HCT116 (cell line): ENCODE measurements around the gene CELF2.

Experiments used
- EZH2 ChIP-seq: fragments of 200-600 bp; sonication (generic); IDR thresholded peaks from 2 replicates; pipeline ENCODE4 v1.6.1; 2017; ENCODE audit warnings: antibody characterized with exemption, mixed run types
- POLR2A ChIP-seq: IDR thresholded peaks from 2 replicates; pipeline ENCODE4 v1.7.0; 2011; ENCODE audit warnings: borderline replicate concordance; ENCODE audit not compliant: insufficient read depth, insufficient read length; ENCODE audit errors: extremely low read depth
- POLR2AphosphoS5 ChIP-seq: IDR thresholded peaks from 2 replicates; pipeline ENCODE4 v1.6.1; 2011; ENCODE audit warnings: mild to moderate bottlenecking, low read depth, low read length, moderate library complexity
- RAD21 ChIP-seq: IDR thresholded peaks from 2 replicates; pipeline ENCODE4 v1.6.1; 2012; ENCODE audit warnings: low read depth, mild to moderate bottlenecking
- SP1 ChIP-seq: IDR thresholded peaks from 2 replicates; pipeline ENCODE4 v1.6.1; 2012; ENCODE audit warnings: low read depth
- ZNF274 ChIP-seq: fragments of 200-500 bp; sonication (Bioruptor generic); IDR thresholded peaks from 2 replicates; pipeline ENCODE4 v1.6.1; 2014; ENCODE audit warnings: mild to moderate bottlenecking, low read depth, low read length, inconsistent platforms
- TF ChIP-seq, protein P1 (sequence below), 3 experiments: fragments of 200-600 bp in 1 of 3; sonication (generic) in 1 of 3; IDR thresholded peaks in 2 of 3; conservative IDR thresholded peaks in 1 of 3; 2 replicates each; pipeline ENCODE4 v1.5.1; 2012 to 2017; ENCODE audit warnings: low read depth in 2 of 3, low read length in 2 of 3, antibody characterized with exemption in 1 of 3, borderline replicate concordance in 1 of 3, control low read depth in 1 of 3, mild to moderate bottlenecking in 1 of 3, mixed read lengths in 1 of 3, mixed run types in 1 of 3, moderate library complexity in 1 of 3; ENCODE audit not compliant: insufficient read depth in 1 of 3
- TF ChIP-seq, protein P2 (sequence below): IDR thresholded peaks from 2 replicates; pipeline ENCODE4 v1.6.1; 2011; ENCODE audit warnings: mild to moderate bottlenecking, low read length, moderate library complexity; ENCODE audit not compliant: insufficient replicate concordance; ENCODE audit errors: extremely low read depth
- TF ChIP-seq, protein P3 (sequence below): IDR thresholded peaks from 2 replicates; pipeline ENCODE4 v1.6.1; 2012

DNA sequence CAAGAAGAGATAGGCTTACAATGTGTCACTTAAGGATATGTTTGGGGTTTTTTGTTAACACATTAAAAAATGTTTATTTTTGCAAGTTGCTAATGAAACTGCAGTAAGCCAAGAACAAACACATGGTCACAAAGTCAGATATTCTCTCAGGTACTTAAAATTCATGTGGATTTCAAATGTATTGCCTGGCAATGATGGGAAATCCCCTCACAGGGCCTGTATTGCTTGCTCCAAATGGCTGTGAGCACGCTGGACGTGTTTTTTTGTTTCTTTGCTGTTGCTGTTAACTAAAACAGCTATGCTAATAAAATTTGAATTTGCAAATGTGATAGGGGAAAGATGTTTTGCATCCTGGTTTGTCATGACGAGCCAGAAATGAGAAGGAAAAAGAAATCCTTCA, 3.8 kb upstream of the CELF2 start:
- TF ChIP-seq ZNF274 (no peak), EZH2 (no peak), POLR2A (no peak), POLR2AphosphoS5 (no peak), SP1 (no peak), RAD21 (no peak)
- TF ChIP-seq, protein P1, sequence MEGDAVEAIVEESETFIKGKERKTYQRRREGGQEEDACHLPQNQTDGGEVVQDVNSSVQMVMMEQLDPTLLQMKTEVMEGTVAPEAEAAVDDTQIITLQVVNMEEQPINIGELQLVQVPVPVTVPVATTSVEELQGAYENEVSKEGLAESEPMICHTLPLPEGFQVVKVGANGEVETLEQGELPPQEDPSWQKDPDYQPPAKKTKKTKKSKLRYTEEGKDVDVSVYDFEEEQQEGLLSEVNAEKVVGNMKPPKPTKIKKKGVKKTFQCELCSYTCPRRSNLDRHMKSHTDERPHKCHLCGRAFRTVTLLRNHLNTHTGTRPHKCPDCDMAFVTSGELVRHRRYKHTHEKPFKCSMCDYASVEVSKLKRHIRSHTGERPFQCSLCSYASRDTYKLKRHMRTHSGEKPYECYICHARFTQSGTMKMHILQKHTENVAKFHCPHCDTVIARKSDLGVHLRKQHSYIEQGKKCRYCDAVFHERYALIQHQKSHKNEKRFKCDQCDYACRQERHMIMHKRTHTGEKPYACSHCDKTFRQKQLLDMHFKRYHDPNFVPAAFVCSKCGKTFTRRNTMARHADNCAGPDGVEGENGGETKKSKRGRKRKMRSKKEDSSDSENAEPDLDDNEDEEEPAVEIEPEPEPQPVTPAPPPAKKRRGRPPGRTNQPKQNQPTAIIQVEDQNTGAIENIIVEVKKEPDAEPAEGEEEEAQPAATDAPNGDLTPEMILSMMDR (IDR thresholded peaks at IDR 0.05 in 2 of 3, conservative IDR thresholded peaks at IDR 0.05 in 1 of 3; ENCODE audit: borderline replicate concordance in 1 of 3, insufficient read depth in 1 of 3, low read depth in 2 of 3, low read length in 2 of 3) = no peak
- TF ChIP-seq, protein P2, sequence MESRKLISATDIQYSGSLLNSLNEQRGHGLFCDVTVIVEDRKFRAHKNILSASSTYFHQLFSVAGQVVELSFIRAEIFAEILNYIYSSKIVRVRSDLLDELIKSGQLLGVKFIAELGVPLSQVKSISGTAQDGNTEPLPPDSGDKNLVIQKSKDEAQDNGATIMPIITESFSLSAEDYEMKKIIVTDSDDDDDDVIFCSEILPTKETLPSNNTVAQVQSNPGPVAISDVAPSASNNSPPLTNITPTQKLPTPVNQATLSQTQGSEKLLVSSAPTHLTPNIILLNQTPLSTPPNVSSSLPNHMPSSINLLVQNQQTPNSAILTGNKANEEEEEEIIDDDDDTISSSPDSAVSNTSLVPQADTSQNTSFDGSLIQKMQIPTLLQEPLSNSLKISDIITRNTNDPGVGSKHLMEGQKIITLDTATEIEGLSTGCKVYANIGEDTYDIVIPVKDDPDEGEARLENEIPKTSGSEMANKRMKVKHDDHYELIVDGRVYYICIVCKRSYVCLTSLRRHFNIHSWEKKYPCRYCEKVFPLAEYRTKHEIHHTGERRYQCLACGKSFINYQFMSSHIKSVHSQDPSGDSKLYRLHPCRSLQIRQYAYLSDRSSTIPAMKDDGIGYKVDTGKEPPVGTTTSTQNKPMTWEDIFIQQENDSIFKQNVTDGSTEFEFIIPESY = no peak
- TF ChIP-seq, protein P3, sequence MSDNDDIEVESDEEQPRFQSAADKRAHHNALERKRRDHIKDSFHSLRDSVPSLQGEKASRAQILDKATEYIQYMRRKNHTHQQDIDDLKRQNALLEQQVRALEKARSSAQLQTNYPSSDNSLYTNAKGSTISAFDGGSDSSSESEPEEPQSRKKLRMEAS = no peak
